Spleen (tissue), 7 donors: ENCODE measurements around the gene LSM7.

Experiments used
- CTCF ChIP-seq, 11 experiments: fragments of 200-600 bp in 7 of 11; fragments of 450-650 bp in 4 of 11; sonication (generic) in 4 of 11; IDR thresholded peaks in 8 of 11; conservative IDR thresholded peaks in 3 of 11; 1 replicate in 7 of 11; 2 replicates in 4 of 11; pipeline versions ENCODE4 v1.4.0 to v1.8.0; 2016 to 2021; ENCODE audit warnings: antibody characterized with exemption in 11 of 11, inconsistent platforms in 4 of 11, mild to moderate bottlenecking in 1 of 11
- POLR2A ChIP-seq, 3 donors: fragments of 450-650 bp; IDR thresholded peaks; one replicate each; pipeline ENCODE4 v1.5.1; 2017; ENCODE audit warnings: antibody characterized with exemption in 3 of 3, mild to moderate bottlenecking in 1 of 3
- POLR2AphosphoS5 ChIP-seq, 3 donors: sonication (generic); formaldehyde crosslinking; IDR thresholded peaks; one replicate each; pipeline ENCODE4 v1.5.1; 2017; ENCODE audit warnings: antibody characterized with exemption in 3 of 3
- donor health status: DM: no; HTN: no; CAD: no; lungs with moderate emphysema.
- donor health status: DM: no; HTN: no; CAD: no.
- donor health status: DM: no; HTN: no; CAD: no.

GRCh38 chr19:2315121-2315817, 13.1 kb downstream of the LSM7 start:
- TF ChIP-seq CTCF (IDR thresholded peaks at IDR 0.05 in 8 of 11, conservative IDR thresholded peaks at IDR 0.05 in 3 of 11) = no peak
- no peak for TF ChIP-seq POLR2A (IDR thresholded peaks at IDR 0.05)
- no peak for TF ChIP-seq POLR2AphosphoS5 (IDR thresholded peaks at IDR 0.05)
